ENCODE measurements around the gene YEATS2.

DNA sequence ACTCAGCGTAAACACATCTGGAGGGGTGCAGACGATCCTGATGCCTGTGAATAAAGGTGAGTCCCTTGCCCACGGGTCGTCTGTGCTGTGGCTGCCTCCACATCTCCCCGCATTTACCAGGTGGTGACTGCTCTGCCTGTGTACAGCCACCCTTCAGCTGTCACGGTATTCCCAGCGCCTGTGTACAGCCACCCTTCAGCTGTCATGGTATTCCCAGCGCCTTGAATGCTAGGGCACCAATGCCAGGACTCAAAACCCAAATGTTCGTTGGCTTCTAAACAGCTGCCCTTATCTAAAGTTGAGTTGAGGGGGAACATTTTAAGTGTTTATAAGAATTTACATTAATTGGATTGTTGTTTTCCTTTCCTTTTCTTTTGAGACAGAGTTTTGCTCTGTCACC lies 100.4 kb downstream of the YEATS2 start:
- TF ChIP-seq, protein P1, sequence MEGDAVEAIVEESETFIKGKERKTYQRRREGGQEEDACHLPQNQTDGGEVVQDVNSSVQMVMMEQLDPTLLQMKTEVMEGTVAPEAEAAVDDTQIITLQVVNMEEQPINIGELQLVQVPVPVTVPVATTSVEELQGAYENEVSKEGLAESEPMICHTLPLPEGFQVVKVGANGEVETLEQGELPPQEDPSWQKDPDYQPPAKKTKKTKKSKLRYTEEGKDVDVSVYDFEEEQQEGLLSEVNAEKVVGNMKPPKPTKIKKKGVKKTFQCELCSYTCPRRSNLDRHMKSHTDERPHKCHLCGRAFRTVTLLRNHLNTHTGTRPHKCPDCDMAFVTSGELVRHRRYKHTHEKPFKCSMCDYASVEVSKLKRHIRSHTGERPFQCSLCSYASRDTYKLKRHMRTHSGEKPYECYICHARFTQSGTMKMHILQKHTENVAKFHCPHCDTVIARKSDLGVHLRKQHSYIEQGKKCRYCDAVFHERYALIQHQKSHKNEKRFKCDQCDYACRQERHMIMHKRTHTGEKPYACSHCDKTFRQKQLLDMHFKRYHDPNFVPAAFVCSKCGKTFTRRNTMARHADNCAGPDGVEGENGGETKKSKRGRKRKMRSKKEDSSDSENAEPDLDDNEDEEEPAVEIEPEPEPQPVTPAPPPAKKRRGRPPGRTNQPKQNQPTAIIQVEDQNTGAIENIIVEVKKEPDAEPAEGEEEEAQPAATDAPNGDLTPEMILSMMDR (IDR thresholded peaks at IDR 0.05): no peak
- TF ChIP-seq TAF1 (IDR thresholded peaks at IDR 0.05; ENCODE audit: borderline replicate concordance, low read depth, low read length) (no peak), POLR2AphosphoS5 (IDR thresholded peaks at IDR 0.05; ENCODE audit: low read depth, low read length) (no peak), YY1 (IDR thresholded peaks at IDR 0.05; ENCODE audit: low read depth) (no peak), FOXM1 (IDR thresholded peaks at IDR 0.05; ENCODE audit: low read depth) (no peak), FOSL2 (IDR thresholded peaks at IDR 0.05; ENCODE audit: borderline replicate concordance, low read depth) (no peak), EP300 (IDR thresholded peaks at IDR 0.05; ENCODE audit: borderline replicate concordance in 1 of 2, low read depth in 1 of 2, low read length in 1 of 2) (no peak), MXI1 (IDR thresholded peaks at IDR 0.05; ENCODE audit: low read depth, low read length) (no peak)
- TF ChIP-seq, protein P2, sequence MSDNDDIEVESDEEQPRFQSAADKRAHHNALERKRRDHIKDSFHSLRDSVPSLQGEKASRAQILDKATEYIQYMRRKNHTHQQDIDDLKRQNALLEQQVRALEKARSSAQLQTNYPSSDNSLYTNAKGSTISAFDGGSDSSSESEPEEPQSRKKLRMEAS (IDR thresholded peaks at IDR 0.05; ENCODE audit: low read depth): no peak
- TF ChIP-seq, protein P3, sequence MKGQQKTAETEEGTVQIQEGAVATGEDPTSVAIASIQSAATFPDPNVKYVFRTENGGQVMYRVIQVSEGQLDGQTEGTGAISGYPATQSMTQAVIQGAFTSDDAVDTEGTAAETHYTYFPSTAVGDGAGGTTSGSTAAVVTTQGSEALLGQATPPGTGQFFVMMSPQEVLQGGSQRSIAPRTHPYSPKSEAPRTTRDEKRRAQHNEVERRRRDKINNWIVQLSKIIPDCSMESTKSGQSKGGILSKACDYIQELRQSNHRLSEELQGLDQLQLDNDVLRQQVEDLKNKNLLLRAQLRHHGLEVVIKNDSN (IDR thresholded peaks at IDR 0.05; ENCODE audit: borderline replicate concordance, low read depth): no peak

All from SK-N-SH (cell line).